HL-60 (cell line): ENCODE measurements around the gene SLC8A2.

Experiments
- GABPA ChIP-seq: IDR thresholded peaks from 2 replicates; pipeline ENCODE4 v1.6.1; 2012; ENCODE audit warnings: low read depth
- POLR2AphosphoS5 ChIP-seq: IDR thresholded peaks from 2 replicates; pipeline ENCODE4 v1.6.1; 2012; ENCODE audit warnings: low read depth
- SPI1 ChIP-seq: IDR thresholded peaks from 2 replicates; pipeline ENCODE4 v1.6.1; 2012; ENCODE audit warnings: low read depth, mild to moderate bottlenecking, borderline replicate concordance
- TF ChIP-seq, protein P1 (sequence below): IDR thresholded peaks from one replicate; pipeline ENCODE4 v1.5.1; 2011; ENCODE audit warnings: low read length, control low read depth, inconsistent platforms; ENCODE audit not compliant: insufficient read depth

DNA sequence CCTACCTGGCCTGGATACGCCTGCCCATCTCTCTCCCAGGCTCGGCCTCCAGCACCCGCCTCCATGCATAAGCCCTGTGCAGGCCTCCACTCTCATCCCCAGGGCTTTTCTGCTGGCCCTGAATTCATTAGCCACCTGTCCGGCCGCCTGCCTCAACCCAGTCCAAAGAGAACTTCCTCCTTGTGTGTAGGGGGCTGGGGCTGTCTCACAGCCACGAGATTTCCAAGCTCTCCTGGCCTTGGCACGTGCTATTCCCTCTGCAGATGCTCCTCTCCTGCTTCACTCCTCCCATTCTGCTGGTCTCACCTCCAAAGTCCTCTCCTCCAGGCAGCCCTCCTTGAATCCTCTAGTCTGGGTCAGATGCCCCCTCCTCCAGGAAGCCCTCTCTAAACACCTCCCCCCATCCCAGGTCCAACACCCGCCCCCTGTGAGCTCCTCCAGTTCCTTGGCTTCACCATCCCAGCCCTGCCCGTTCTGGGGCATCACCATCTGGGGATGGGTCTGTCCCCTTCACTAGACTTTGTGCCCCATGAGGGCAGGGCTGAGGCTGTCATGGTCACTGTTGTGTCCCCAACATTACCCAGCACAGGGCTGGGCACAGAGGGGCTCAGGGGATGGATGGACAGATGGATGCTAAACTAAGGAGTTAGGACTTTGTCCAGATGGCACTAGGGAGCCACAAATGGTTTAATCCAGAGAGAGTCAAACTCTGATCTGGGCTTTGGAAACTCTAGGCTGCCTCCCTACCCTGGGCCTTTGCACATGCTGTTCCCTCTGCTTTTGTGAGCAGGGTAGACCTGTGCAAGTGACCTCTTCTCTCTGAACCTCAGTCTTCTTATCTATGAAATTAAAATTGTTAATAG lies 67.1 kb downstream of the SLC8A2 start:
- TF ChIP-seq, protein P1, sequence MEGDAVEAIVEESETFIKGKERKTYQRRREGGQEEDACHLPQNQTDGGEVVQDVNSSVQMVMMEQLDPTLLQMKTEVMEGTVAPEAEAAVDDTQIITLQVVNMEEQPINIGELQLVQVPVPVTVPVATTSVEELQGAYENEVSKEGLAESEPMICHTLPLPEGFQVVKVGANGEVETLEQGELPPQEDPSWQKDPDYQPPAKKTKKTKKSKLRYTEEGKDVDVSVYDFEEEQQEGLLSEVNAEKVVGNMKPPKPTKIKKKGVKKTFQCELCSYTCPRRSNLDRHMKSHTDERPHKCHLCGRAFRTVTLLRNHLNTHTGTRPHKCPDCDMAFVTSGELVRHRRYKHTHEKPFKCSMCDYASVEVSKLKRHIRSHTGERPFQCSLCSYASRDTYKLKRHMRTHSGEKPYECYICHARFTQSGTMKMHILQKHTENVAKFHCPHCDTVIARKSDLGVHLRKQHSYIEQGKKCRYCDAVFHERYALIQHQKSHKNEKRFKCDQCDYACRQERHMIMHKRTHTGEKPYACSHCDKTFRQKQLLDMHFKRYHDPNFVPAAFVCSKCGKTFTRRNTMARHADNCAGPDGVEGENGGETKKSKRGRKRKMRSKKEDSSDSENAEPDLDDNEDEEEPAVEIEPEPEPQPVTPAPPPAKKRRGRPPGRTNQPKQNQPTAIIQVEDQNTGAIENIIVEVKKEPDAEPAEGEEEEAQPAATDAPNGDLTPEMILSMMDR: no peak
- no peak for TF ChIP-seq POLR2AphosphoS5
- no peak for TF ChIP-seq GABPA
- no peak for TF ChIP-seq SPI1
